ENCODE results near the gene SRRT. TPM values are rescaled to one million over a fixed set of nuclear protein-coding genes. Genes with fewer than 3 reads are reported as not detected.

Gene SRRT
- total and polyA plus RNA-seq, 10 of the 15 experiments (the other 5 are each of a cell fraction or from before 2014, with no cell fraction given), result 11.1 to 254 (median 111) TPM

DNA sequence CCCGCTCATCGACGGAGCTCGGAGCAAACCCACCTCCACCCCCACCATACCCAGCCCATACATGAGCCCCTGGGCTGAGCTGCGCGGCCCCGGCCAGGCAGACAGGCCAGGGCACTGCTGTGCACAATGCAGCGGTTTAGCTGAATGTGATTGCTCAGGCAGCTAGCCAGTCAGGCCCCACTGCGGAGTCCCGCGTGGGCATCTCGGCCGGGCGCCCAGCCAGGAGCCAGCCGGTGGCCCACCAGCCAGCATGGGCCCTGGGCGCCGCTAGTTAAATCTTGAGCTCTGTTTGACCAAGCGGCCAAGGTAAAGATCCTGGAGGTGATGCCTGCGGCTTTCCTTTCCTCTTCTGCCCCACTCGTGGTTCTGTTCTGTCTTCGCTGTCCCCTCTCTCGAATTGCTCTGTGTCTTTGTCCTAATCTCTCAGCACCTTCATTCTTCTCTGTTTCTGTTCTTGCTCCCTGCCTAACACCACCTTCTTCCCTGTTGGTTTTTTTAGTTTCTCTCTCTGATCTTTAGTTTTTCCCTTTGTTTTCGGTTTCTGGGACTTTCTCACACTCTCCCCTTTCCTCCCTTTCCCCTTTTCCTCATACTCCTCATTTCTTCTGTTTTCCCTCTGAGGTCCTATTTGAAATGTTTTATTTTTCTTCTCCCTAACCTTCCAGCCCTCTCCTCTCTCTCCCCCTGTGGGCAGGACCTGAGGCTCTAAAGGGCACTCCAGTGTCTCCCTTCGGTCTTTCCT, 8.1 kb downstream of the SRRT start:
- ChIA-PET SMC1A (ENCODE audit: uncharacterized antibody, unreplicated experiment) (no interaction called here), POLR2A (no interaction called here), RAD21 (ENCODE audit: unreplicated experiment) (no interaction called here), CTCF (no interaction called here)
- ATAC-seq, result no peak
- 95% methylated on average over 24 of the region's 24 CpGs for WGBS (ENCODE audit: insufficient coverage, insufficient replicate concordance, low lambda C conversion rate, missing lambda C conversion rate)
- H3K36me3 ChIP-seq (ENCODE audit: control insufficient read depth in 2 of 2, insufficient read depth in 2 of 2, low read length in 1 of 2), result peaks cover 42 to 53% of the 10 kb centered on the region in 2 experiments
- peaks cover 33% of the 10 kb centered on the region for H3K79me2 ChIP-seq (ENCODE audit: control insufficient read depth, insufficient read depth, low read length)
- FAIRE-seq, result no peak
- in situ Hi-C loops (cut with MboI) (no loop called here), intact Hi-C loops (cut with micrococcal nuclease; ENCODE audit: unreplicated experiment) (no loop called here)
- H3K4me2 ChIP-seq (ENCODE audit: control insufficient read depth, insufficient read depth), result no peak overlapping the region
- peaks cover 3% of the 10 kb centered on the region; the same call in 1 of the 2 replicates for H4K20me1 ChIP-seq (ENCODE audit: control insufficient read depth, insufficient read depth)
- no peak overlapping the region for H3K27ac ChIP-seq (ENCODE audit: control insufficient read depth, insufficient read depth)
- TF ChIP-seq SIN3A (IDR thresholded peaks at IDR 0.05; ENCODE audit: low read depth, low read length) (no peak), FOS (IDR thresholded peaks at IDR 0.05; ENCODE audit: borderline replicate concordance, extremely low read depth, insufficient read length) (no peak), KLF5 (IDR thresholded peaks at IDR 0.05; ENCODE audit: partially characterized antibody) (no peak), PAX8 (IDR thresholded peaks at IDR 0.05) (no peak), POLR2AphosphoS5 (IDR thresholded peaks at IDR 0.05; ENCODE audit: low read length) (no peak; the same call in none of the 2 replicates), STAT1 (conservative IDR thresholded peaks at IDR 0.05) (no peak), SMAD5 (IDR thresholded peaks at IDR 0.05; ENCODE audit: low read depth) (no peak), EED (IDR thresholded peaks at IDR 0.05; ENCODE audit: low read depth) (no peak), SREBF2 (IDR thresholded peaks at IDR 0.05; ENCODE audit: low read length) (no peak), NR2C1 (IDR thresholded peaks at IDR 0.05) (no peak), ZZZ3 (IDR thresholded peaks at IDR 0.05; ENCODE audit: control insufficient read depth, insufficient read length, low read depth) (no peak), ZNF384 (IDR thresholded peaks at IDR 0.05; ENCODE audit: borderline replicate concordance, low read depth, low read length) (no peak)
- TF ChIP-seq, protein P1, sequence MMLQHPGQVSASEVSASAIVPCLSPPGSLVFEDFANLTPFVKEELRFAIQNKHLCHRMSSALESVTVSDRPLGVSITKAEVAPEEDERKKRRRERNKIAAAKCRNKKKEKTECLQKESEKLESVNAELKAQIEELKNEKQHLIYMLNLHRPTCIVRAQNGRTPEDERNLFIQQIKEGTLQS (IDR thresholded peaks at IDR 0.05; ENCODE audit: borderline replicate concordance, extremely low read depth, low read depth, low read length), result no peak
- TF ChIP-seq, protein P2, sequence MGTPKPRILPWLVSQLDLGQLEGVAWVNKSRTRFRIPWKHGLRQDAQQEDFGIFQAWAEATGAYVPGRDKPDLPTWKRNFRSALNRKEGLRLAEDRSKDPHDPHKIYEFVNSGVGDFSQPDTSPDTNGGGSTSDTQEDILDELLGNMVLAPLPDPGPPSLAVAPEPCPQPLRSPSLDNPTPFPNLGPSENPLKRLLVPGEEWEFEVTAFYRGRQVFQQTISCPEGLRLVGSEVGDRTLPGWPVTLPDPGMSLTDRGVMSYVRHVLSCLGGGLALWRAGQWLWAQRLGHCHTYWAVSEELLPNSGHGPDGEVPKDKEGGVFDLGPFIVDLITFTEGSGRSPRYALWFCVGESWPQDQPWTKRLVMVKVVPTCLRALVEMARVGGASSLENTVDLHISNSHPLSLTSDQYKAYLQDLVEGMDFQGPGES (IDR thresholded peaks at IDR 0.05), result no peak
- TF ChIP-seq, protein P3, sequence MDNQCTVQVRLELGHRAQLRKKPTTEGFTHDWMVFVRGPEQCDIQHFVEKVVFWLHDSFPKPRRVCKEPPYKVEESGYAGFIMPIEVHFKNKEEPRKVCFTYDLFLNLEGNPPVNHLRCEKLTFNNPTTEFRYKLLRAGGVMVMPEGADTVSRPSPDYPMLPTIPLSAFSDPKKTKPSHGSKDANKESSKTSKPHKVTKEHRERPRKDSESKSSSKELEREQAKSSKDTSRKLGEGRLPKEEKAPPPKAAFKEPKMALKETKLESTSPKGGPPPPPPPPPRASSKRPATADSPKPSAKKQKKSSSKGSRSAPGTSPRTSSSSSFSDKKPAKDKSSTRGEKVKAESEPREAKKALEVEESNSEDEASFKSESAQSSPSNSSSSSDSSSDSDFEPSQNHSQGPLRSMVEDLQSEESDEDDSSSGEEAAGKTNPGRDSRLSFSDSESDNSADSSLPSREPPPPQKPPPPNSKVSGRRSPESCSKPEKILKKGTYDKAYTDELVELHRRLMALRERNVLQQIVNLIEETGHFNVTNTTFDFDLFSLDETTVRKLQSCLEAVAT (IDR thresholded peaks at IDR 0.05), result no peak
- TF ChIP-seq, protein P4, sequence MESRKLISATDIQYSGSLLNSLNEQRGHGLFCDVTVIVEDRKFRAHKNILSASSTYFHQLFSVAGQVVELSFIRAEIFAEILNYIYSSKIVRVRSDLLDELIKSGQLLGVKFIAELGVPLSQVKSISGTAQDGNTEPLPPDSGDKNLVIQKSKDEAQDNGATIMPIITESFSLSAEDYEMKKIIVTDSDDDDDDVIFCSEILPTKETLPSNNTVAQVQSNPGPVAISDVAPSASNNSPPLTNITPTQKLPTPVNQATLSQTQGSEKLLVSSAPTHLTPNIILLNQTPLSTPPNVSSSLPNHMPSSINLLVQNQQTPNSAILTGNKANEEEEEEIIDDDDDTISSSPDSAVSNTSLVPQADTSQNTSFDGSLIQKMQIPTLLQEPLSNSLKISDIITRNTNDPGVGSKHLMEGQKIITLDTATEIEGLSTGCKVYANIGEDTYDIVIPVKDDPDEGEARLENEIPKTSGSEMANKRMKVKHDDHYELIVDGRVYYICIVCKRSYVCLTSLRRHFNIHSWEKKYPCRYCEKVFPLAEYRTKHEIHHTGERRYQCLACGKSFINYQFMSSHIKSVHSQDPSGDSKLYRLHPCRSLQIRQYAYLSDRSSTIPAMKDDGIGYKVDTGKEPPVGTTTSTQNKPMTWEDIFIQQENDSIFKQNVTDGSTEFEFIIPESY (IDR thresholded peaks at IDR 0.05), result no peak
- DNase-seq (ENCODE audit: low read depth, low spot score), result no peak
- H3K9ac ChIP-seq (ENCODE audit: control insufficient read depth, insufficient read depth, low read length), result no peak overlapping the region
- no peaks in the 10 kb centered on the region for H3K9me3 ChIP-seq (replicated peaks; ENCODE audit: control insufficient read depth, insufficient read depth, low read length)
- no peaks in the 10 kb centered on the region for H3K27me3 ChIP-seq (replicated peaks in 1 of 2; ENCODE audit: control insufficient read depth in 2 of 2, insufficient read depth in 2 of 2, low read length in 1 of 2)
- H2AFZ ChIP-seq (ENCODE audit: control insufficient read depth, low read depth, low read length), result no peak overlapping the region
- H3K4me3 ChIP-seq, result no peak overlapping the region
- peaks cover 12% of the 10 kb centered on the region for H3K4me1 ChIP-seq (ENCODE audit: control insufficient read depth, insufficient read depth, low read length)
- no TSS peak for BruUV-seq (replicated peaks)
